AG09319 (cell line): ENCODE results near the gene TAF11L2.
"Not testable (repeated sequence)": the region's sequence is repeated elsewhere in the genome, so short reads cannot be mapped to it uniquely, and the experiment has no call there.

Experiments
- DNase-seq: peaks from one replicate; pipeline ENCODE4 v3.0.0-alpha.2; 2010; ENCODE audit warnings: low read depth; ENCODE audit errors: extremely low read depth
- CTCF ChIP-seq: IDR thresholded peaks from 2 replicates; pipeline ENCODE4 v1.5.1; 2011; ENCODE audit warnings: low read depth, mild to moderate bottlenecking, inconsistent platforms, low read length, moderate library complexity

The TAF11L2 gene

GRCh38 chr5:17497931-17498330 lies at the start of gene TAF11L2:
TAF11L2 (plus strand) TSS chr5:17498231.
- not testable (repeated sequence) for DNase-seq

GRCh38 chr5:17448877-17449276 lies 49.2 kb upstream of the TAF11L2 start:
- DNase-seq: no peak
- TF ChIP-seq CTCF: no peak

GRCh38 chr5:17452936-17453335 lies 45.1 kb upstream of the TAF11L2 start:
- no peak for DNase-seq
- no peak for TF ChIP-seq CTCF

- no peak for DNase-seq
- no peak for TF ChIP-seq CTCF
These were observed 42.1 kb upstream of the TAF11L2 start for GRCh38 chr5:17455942-17456341.

- DNase-seq: no peak
- no peak for TF ChIP-seq CTCF
These were observed 36.2 kb upstream of the TAF11L2 start for GRCh38 chr5:17461793-17462192.

GRCh38 chr5:17463653-17464052 lies 34.4 kb upstream of the TAF11L2 start:
- TF ChIP-seq CTCF: no peak
- DNase-seq: no peak

- no peak for TF ChIP-seq CTCF
- DNase-seq: no peak
These were observed 28.0 kb upstream of the TAF11L2 start for GRCh38 chr5:17470064-17470463.

GRCh38 chr5:17475064-17475463 lies 23.0 kb upstream of the TAF11L2 start:
- DNase-seq: not testable (repeated sequence)

- TF ChIP-seq CTCF: no peak
- no peak for DNase-seq
These were observed 21.0 kb upstream of the TAF11L2 start for GRCh38 chr5:17477043-17477442.
